HUES48 (cell line): ENCODE measurements around the gene NEU1.
"Not testable (repeated sequence)": the region's sequence is repeated elsewhere in the genome, so short reads cannot be mapped to it uniquely, and the experiment has no call there.

Experiments used
- H3K27ac ChIP-seq: one replicate; pipeline ENCODE4 v1.7.0; 2013; ENCODE audit warnings: low read depth, low read length, inconsistent platforms
- H3K27me3 ChIP-seq: 2 replicates; pipeline ENCODE4 v1.6.1; 2013; ENCODE audit warnings: mild to moderate bottlenecking, low read length; ENCODE audit not compliant: control insufficient read depth, insufficient read depth
- H3K36me3 ChIP-seq: 2 replicates; pipeline ENCODE4 v1.6.1; 2013; ENCODE audit warnings: low read length; ENCODE audit not compliant: control insufficient read depth, insufficient read depth
- H3K4me1 ChIP-seq: 2 replicates; pipeline ENCODE4 v1.6.1; 2013; ENCODE audit warnings: mild to moderate bottlenecking, low read length; ENCODE audit not compliant: control insufficient read depth, insufficient read depth
- H3K4me3 ChIP-seq: 2 replicates; pipeline ENCODE4 v1.5.1; 2013; ENCODE audit warnings: mild to moderate bottlenecking, low read depth, low read length
- H3K9ac ChIP-seq: 2 replicates; pipeline ENCODE4 v1.6.1; 2013; ENCODE audit warnings: mild to moderate bottlenecking, low read depth, low read length, moderate library complexity
- H3K9me3 ChIP-seq: 2 replicates; pipeline ENCODE4 v1.6.1; 2013; ENCODE audit warnings: low read length; ENCODE audit not compliant: control insufficient read depth, insufficient read depth

Gene NEU1

GRCh38 chr6:31858707-31859106 lies 3.9 kb downstream of the NEU1 start:
- Histone ChIP-seq H3K4me1 (no peaks in the 10 kb centered on the region), H3K27me3 (no peaks in the 10 kb centered on the region), H3K36me3 (peaks cover 26% of the 10 kb centered on the region), H3K9ac (no peak overlapping the region), H3K27ac (no peak overlapping the region), H3K4me3 (no peak overlapping the region), H3K9me3 (no peaks in the 10 kb centered on the region)

DNA sequence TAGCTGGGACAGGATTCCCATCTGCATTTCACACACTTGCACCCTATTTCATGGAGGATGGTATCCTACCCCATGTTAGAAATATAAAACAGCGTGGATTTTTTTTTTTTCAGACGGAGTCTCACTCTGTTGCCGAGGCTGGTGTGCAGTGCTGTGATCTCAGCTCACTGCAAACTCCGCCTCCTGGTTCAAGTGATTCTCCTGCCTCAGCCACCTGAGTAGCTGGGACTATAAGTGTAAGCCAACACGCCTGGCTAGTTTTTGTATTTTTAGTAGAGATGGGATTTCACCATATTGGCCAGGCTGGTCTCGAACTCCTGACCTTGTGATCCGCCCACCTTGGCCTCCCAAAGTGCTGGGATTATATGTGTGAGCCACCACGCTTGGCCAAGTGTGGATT lies 4.8 kb downstream of the NEU1 start:
- H3K27me3 ChIP-seq, H3K4me3 ChIP-seq, H3K27ac ChIP-seq, H3K9me3 ChIP-seq, H3K9ac ChIP-seq, H3K4me1 ChIP-seq: not testable (repeated sequence)
- peaks cover 26% of the 10 kb centered on the region for H3K36me3 ChIP-seq

GRCh38 chr6:31851980-31852718 lies 10.5 kb downstream of the NEU1 start:
- not testable (repeated sequence) for H3K4me3 ChIP-seq, H3K9ac ChIP-seq, H3K4me1 ChIP-seq, H3K9me3 ChIP-seq, H3K36me3 ChIP-seq, H3K27me3 ChIP-seq
- peak overlapping the region; percentile 12 for H3K27ac ChIP-seq

DNA sequence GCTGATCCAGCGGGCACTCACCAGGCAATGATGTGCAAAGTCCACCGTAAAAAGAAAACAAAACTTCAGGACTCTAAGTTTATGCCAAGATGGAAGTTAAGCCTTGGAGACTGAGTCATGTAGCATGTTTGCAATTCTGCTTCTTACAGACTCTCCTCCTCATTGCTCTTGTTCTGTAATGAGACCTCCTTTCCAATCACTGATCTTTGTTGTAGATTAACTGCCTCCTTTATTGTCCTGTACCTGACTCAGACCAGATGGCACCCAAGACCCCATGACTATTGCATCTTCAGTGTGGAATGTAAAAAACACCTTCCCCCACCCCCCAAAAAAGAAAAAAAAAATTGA lies 11.2 kb downstream of the NEU1 start:
- Histone ChIP-seq H3K4me3 (no peak overlapping the region), H3K27ac (no peak overlapping the region), H3K27me3 (no peaks in the 10 kb centered on the region), H3K9me3 (peaks cover 5% of the 10 kb centered on the region; the same call in 1 of the 2 replicates), H3K4me1 (no peaks in the 10 kb centered on the region), H3K9ac (no peak overlapping the region), H3K36me3 (no peaks in the 10 kb centered on the region)

GRCh38 chr6:31850765-31851484 lies 11.7 kb downstream of the NEU1 start:
- H3K9me3 ChIP-seq: peaks cover 5% of the 10 kb centered on the region; the same call in 1 of the 2 replicates
- no peak overlapping the region for H3K4me3 ChIP-seq
- no peaks in the 10 kb centered on the region for H3K4me1 ChIP-seq
- no peaks in the 10 kb centered on the region for H3K36me3 ChIP-seq
- H3K9ac ChIP-seq: no peak overlapping the region
- no peaks in the 10 kb centered on the region for H3K27me3 ChIP-seq
- H3K27ac ChIP-seq: no peak overlapping the region

GRCh38 chr6:31847276-31847978 lies 15.2 kb downstream of the NEU1 start:
- Histone ChIP-seq H3K27me3 (no peaks in the 10 kb centered on the region), H3K9me3 (no peaks in the 10 kb centered on the region), H3K36me3 (no peaks in the 10 kb centered on the region), H3K4me1 (no peaks in the 10 kb centered on the region), H3K9ac (no peak overlapping the region), H3K4me3 (no peak overlapping the region), H3K27ac (no peak overlapping the region)

- no peaks in the 10 kb centered on the region for H3K4me1 ChIP-seq
- H3K36me3 ChIP-seq: peaks cover 15% of the 10 kb centered on the region
- no peak overlapping the region for H3K9ac ChIP-seq
- no peak overlapping the region for H3K27ac ChIP-seq
- no peak overlapping the region for H3K4me3 ChIP-seq
- no peaks in the 10 kb centered on the region for H3K9me3 ChIP-seq
- H3K27me3 ChIP-seq: no peaks in the 10 kb centered on the region
Measured at GRCh38 chr6:31844507-31844906, 18.1 kb downstream of the NEU1 start.

DNA sequence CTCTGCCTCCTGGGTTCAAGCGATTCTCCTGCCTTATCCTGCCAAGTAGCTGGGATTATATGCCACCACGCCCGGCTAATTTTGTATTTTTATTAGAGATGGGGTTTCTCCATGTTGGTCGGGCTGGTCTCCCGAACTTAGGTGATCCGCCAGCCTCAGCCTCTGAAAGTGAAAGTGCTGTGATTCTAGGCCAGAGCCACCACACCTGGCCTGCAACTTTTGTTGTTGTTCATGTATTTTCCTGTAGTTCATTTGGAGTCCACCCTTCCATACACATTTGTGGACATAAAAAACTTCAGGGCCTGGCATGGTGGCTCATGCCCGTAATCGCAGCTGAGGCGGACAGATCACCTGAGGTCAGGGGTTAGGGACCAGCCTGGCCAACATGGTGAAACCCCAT lies 20.6 kb downstream of the NEU1 start:
- Histone ChIP-seq H3K36me3 (peaks cover 40% of the 10 kb centered on the region), H3K27ac (peak overlapping the region; percentile 18), H3K9ac (no peak overlapping the region), H3K9me3 (no peaks in the 10 kb centered on the region), H3K4me3 (no peak overlapping the region), H3K27me3 (no peaks in the 10 kb centered on the region), H3K4me1 (peaks cover 3% of the 10 kb centered on the region)

GRCh38 chr6:31839779-31840126 lies 22.9 kb downstream of the NEU1 start:
- H3K27me3 ChIP-seq, H3K9me3 ChIP-seq, H3K9ac ChIP-seq, H3K4me3 ChIP-seq, H3K4me1 ChIP-seq: not testable (repeated sequence)
- H3K27ac ChIP-seq: peak overlapping the region; percentile 28
- peaks cover 54% of the 10 kb centered on the region for H3K36me3 ChIP-seq

GRCh38 chr6:31838968-31839367 lies 23.7 kb downstream of the NEU1 start:
- Histone ChIP-seq H3K36me3 (peaks cover 54% of the 10 kb centered on the region), H3K4me1 (peaks cover 7% of the 10 kb centered on the region), H3K9me3 (no peaks in the 10 kb centered on the region), H3K4me3 (no peak overlapping the region), H3K27ac (peak overlapping the region; percentile 18), H3K27me3 (no peaks in the 10 kb centered on the region), H3K9ac (no peak overlapping the region)

- H3K27ac ChIP-seq, H3K9me3 ChIP-seq, H3K27me3 ChIP-seq, H3K4me1 ChIP-seq, H3K9ac ChIP-seq: not testable (repeated sequence)
- H3K36me3 ChIP-seq: peaks cover 54% of the 10 kb centered on the region
- H3K4me3 ChIP-seq: peak overlapping the region; percentile 91
Measured at GRCh38 chr6:31838114-31838553, 24.5 kb downstream of the NEU1 start.
